K562 (cell line): Measurements from ENCODE around the gene PRKAG2. TPM values are rescaled to one million over a fixed set of nuclear protein-coding genes. Genes with fewer than 3 reads are reported as not detected.

Source experiments
- ATAC-seq: fragments of 200-7000 bp; cut with Tn5 transposase; 3 replicates; pipeline ENCODE4 v1.9.1; 2020; ENCODE audit warnings: moderate library complexity
- BruUV-seq: library from RNA; stranded (reverse); fragments of 400-500 nt; replicated peaks from 2 replicates; lab custom pipeline; 2021; lab: Mats Ljungman, UMichigan
- CTCF ChIA-PET: fragments of 300-600 bp; formaldehyde crosslinking; extraction: SDS; loops from one replicate; lab custom pipeline; 2021; ENCODE audit warnings: low intra/inter-chr PET ratio; lab: Yijun Ruan, JAX
- POLR2A ChIA-PET: fragments of 300-600, 350-650 bp; sonication (Branson Sonifier 250); formaldehyde crosslinking; extraction: SDS; loops from one replicate; lab custom pipeline; 2021; ENCODE audit warnings: antibody characterized with exemption, inconsistent platforms; lab: Yijun Ruan, JAX
- DNase-seq, 4 experiments: peaks; one replicate each; pipeline versions ENCODE4 v3.0.0 to v3.0.0-alpha.2; 2011 to 2018; ENCODE audit warnings: low spot score in 3 of 4, mixed read lengths in 3 of 4; ENCODE audit errors: extremely low read depth in 1 of 4
- FAIRE-seq: peaks from 2 replicates; lab custom pipeline; 2011; peaks lifted over from hg19 to GRCh38; lab: Jason Lieb, UNC
- H2AFZ ChIP-seq: 2 replicates; pipeline ENCODE4 v1.6.0; 2011; ENCODE audit warnings: low read depth, low read length, control low read depth, inconsistent platforms
- H3K27ac ChIP-seq: fragments of 200-600 bp; 3 replicates; pipeline ENCODE4 v1.8.0; 2011; ENCODE audit warnings: low read depth, mild to moderate bottlenecking, control low read depth, inconsistent platforms, low read length, moderate library complexity, mixed read lengths; ENCODE audit errors: extremely low read depth
- H3K27me3 ChIP-seq, 2 experiments: fragments of 300-600 bp in 1 of 2; 2 replicates in 1 of 2; 3 replicates in 1 of 2; pipeline versions ENCODE4 v1.6.0 to v1.8.0; 2011; ENCODE audit warnings: inconsistent platforms in 2 of 2, low read length in 2 of 2, mild to moderate bottlenecking in 1 of 2, mixed read lengths in 1 of 2, moderate library complexity in 1 of 2; ENCODE audit not compliant: control insufficient read depth in 2 of 2, insufficient read depth in 2 of 2
- H3K36me3 ChIP-seq: fragments of 300-600 bp; 3 replicates; pipeline ENCODE4 v1.8.0; 2011; ENCODE audit warnings: mild to moderate bottlenecking, low read length, inconsistent platforms; ENCODE audit not compliant: control insufficient read depth, insufficient read depth
- H3K4me1 ChIP-seq, 2 experiments: fragments of 200-600 bp in 1 of 2; replicated peaks in 1 of 2; 2 replicates in 1 of 2; 3 replicates in 1 of 2; pipeline versions ENCODE4 v1.5.1 to v1.8.0; 2011; ENCODE audit warnings: inconsistent platforms in 2 of 2, low read length in 2 of 2, mild to moderate bottlenecking in 1 of 2, mixed read lengths in 1 of 2, moderate library complexity in 1 of 2; ENCODE audit not compliant: control insufficient read depth in 2 of 2, insufficient read depth in 2 of 2
- H3K4me2 ChIP-seq: 2 replicates; pipeline ENCODE4 v1.6.1; 2011; ENCODE audit warnings: low read length, control low read depth, inconsistent platforms, mixed read lengths; ENCODE audit not compliant: insufficient read depth
- H3K4me3 ChIP-seq: fragments of 200-600 bp; sonication (generic), shearing (Covaris generic); 2 replicates; pipeline ENCODE4 v1.5.1; 2016; ENCODE audit warnings: control low read depth, inconsistent platforms
- H3K79me2 ChIP-seq: fragments of 200-600 bp; 3 replicates; pipeline ENCODE4 v1.8.0; 2011; ENCODE audit warnings: low read length, inconsistent platforms; ENCODE audit not compliant: control insufficient read depth, insufficient read depth
- H3K9ac ChIP-seq, 2 experiments: 2 replicates each; pipeline versions ENCODE4 v1.6.0 to v1.6.1; 2011; ENCODE audit warnings: low read depth in 2 of 2, low read length in 2 of 2, control low read depth in 1 of 2, inconsistent platforms in 1 of 2, mild to moderate bottlenecking in 1 of 2, mixed read lengths in 1 of 2; ENCODE audit not compliant: insufficient read depth in 1 of 2
- H3K9me1 ChIP-seq: one replicate; pipeline ENCODE4 v1.6.0; 2011; ENCODE audit warnings: inconsistent platforms, mild to moderate bottlenecking, low read length, moderate library complexity; ENCODE audit not compliant: control insufficient read depth, insufficient read depth
- H3K9me3 ChIP-seq: replicated peaks from 2 replicates; pipeline ENCODE4 v1.5.1; 2011; ENCODE audit warnings: low read depth, low read length, inconsistent platforms; ENCODE audit not compliant: control insufficient read depth, insufficient read depth
- H4K20me1 ChIP-seq: replicated peaks from 2 replicates; pipeline ENCODE4 v1.6.1; 2011; ENCODE audit warnings: low read length, inconsistent platforms, mixed read lengths; ENCODE audit not compliant: control insufficient read depth, insufficient read depth
- DMBX1 ChIP-seq: fragments of 250-450 bp; sonication (Bioruptor Pico); IDR thresholded peaks from 2 replicates; pipeline ENCODE4 v1.8.0; 2022; ENCODE audit warnings: inconsistent platforms, mild to moderate bottlenecking, moderate library complexity, borderline replicate concordance
- LEF1 ChIP-seq: fragments of 450-650 bp; IDR thresholded peaks from 2 replicates; pipeline ENCODE4 v1.6.1; 2016; ENCODE audit warnings: mild to moderate bottlenecking
- MCM7 ChIP-seq, 2 experiments: fragments of 450-650 bp; IDR thresholded peaks; 2 replicates each; pipeline ENCODE4 v1.6.1; 2016 to 2018
- NELFE ChIP-seq: IDR thresholded peaks from 2 replicates; pipeline ENCODE4 v1.6.1; 2011; ENCODE audit warnings: mild to moderate bottlenecking; ENCODE audit not compliant: insufficient read depth, insufficient read length
- RBM22 ChIP-seq: fragments of 200-400 bp; formaldehyde crosslinking; IDR thresholded peaks from 2 replicates; pipeline ENCODE4 v1.6.1; 2018; ENCODE audit warnings: low read length, low read depth; ENCODE audit not compliant: poor library complexity, severe bottlenecking
- SRF ChIP-seq, 2 experiments: fragments of 250-450, 450-650 bp in 1 of 2; sonication (Bioruptor Pico) in 1 of 2; sonication (generic) in 1 of 2; formaldehyde crosslinking; IDR thresholded peaks; 2 replicates each; pipeline versions ENCODE4 v1.5.0 to v1.5.1; 2020 to 2022; ENCODE audit warnings: mild to moderate bottlenecking in 1 of 2, missing genetic modification reagents in 1 of 2
- TSC22D4 ChIP-seq: fragments of 450-650 bp; IDR thresholded peaks from 2 replicates; pipeline ENCODE4 v1.6.1; 2016; ENCODE audit warnings: missing genetic modification characterization, missing biosample characterization, control low read depth
- ZKSCAN8 ChIP-seq: fragments of 200-800 bp; sonication (Bioruptor generic); IDR thresholded peaks from 2 replicates; pipeline ENCODE4 v1.6.1; 2016; ENCODE audit warnings: missing genetic modification characterization, missing compliant biosample characterization
- WGBS: fragments of 100-300 bp; shearing (Covaris generic); methylation state at CpG from one replicate; pipeline ENCODE4 v1.1.6; 2016; ENCODE audit warnings: low coverage, mixed read lengths; ENCODE audit not compliant: insufficient coverage; ENCODE audit errors: missing lambda C conversion rate; 5-methylcytosine and 5-hydroxymethylcytosine counted together
- in situ Hi-C: fragments of 300-500 bp; cut with MboI; formaldehyde crosslinking; loops from 4 replicates; pipeline ENCODE4 v1.15.0; 2018; ENCODE audit warnings: inconsistent platforms, mixed read lengths
- intact Hi-C: fragments of 100-400 bp; cut with micrococcal nuclease; formaldehyde crosslinking; loops from 2 replicates; pipeline ENCODE4 v1.14.2; 2022
- polyA plus RNA-seq, 8 experiments: library from polyadenylated mRNA; depleted of rRNA in 4 of 8; stranded (reverse) in 5 of 8; unstranded in 3 of 8; fragments of >200 nt; fragmentation: Nextera tagmentation in 2 of 8; fragmentation: Illumina TruSeq in 1 of 8; extraction: Ambion mirVana in 2 of 8; extraction: Trizol in 1 of 8; gene quantifications; 2 replicates each; pipeline versions ENCODE4 v1.2.1 to v1.2.3, GENCODE V29; 2011 to 2014; ENCODE audit warnings: inconsistent platforms in 1 of 8, missing spikeins in 1 of 8
- total RNA-seq, 7 experiments: library from RNA; depleted of rRNA in 6 of 7; stranded (reverse); fragments of >200 nt in 6 of 7; fragmentation: Illumina TruSeq in 2 of 7; extraction: Trizol in 2 of 7; gene quantifications; 2 replicates each; pipeline versions ENCODE4 v1.2.1 to v1.2.3, GENCODE V29; 2011 to 2021; ENCODE audit warnings: low replicate concordance in 1 of 7
- TF ChIP-seq, protein P1 (sequence below): fragments of 450-650 bp; formaldehyde crosslinking; IDR thresholded peaks from 2 replicates; pipeline ENCODE4 v1.4.0; 2020; ENCODE audit warnings: mild to moderate bottlenecking, moderate library complexity

PRKAG2 gene
- total and polyA plus RNA-seq, 9 of the 15 experiments (the other 6 are each of a cell fraction or from before 2014, with no cell fraction given) = 0.99 to 5.6 (median 3.3) TPM

DNA sequence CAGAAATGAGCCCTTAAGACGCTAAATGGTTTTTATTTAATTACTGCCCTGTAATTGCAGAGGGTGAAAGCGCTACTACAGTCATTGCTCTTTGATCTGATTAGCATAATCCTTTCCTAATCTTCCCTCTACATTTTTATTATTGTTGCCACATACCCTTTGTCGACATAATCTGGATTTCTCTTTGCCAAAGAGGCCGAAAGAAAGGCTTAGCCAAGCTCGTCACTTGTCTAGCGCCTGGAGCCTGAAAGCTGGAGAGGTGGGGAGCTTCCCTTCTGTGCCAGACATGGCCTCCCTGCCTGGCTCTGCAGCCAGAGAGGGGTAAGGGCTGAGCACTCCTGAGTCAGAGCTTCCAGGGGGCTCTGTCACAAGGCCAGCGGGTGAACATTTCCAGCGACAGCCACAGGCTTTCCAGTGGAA is 145.9 kb downstream of the PRKAG2 start:
- TF ChIP-seq, protein P1, sequence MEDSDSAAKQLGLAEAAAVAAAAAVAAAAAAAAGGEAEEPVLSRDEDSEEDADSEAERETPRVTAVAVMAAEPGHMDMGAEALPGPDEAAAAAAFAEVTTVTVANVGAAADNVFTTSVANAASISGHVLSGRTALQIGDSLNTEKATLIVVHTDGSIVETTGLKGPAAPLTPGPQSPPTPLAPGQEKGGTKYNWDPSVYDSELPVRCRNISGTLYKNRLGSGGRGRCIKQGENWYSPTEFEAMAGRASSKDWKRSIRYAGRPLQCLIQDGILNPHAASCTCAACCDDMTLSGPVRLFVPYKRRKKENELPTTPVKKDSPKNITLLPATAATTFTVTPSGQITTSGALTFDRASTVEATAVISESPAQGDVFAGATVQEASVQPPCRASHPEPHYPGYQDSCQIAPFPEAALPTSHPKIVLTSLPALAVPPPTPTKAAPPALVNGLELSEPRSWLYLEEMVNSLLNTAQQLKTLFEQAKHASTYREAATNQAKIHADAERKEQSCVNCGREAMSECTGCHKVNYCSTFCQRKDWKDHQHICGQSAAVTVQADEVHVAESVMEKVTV (CRISPR knock-in tag) = no peak
- TF ChIP-seq MCM7 (IDR thresholded peaks at IDR 0.05) (no peak), SRF (CRISPR knock-in tag; IDR thresholded peaks at IDR 0.05) (no peak), RBM22 (no peak), DMBX1 (CRISPR knock-in tag) (no peak), ZKSCAN8 (no peak), TSC22D4 (tag) (no peak), NELFE (no peak), LEF1 (no peak)
- H3K27me3 ChIP-seq = peaks cover 54 to 93% of the 10 kb centered on the region in 2 experiments
- in situ Hi-C loops (no loop called here), intact Hi-C loops (no loop called here)
- H3K9me3 ChIP-seq = no peaks in the 10 kb centered on the region
- no peak overlapping the region; a peak in 1 of 4 replicates for H3K9ac ChIP-seq
- DNase-seq = no peak
- ChIA-PET POLR2A (interaction anchor here (0.6 kb wide), 2 partner anchors 303 to 488 kb away, joined by 3 read pairs; no protein-coding TSS in a partner anchor), CTCF (no interaction called here)
- no peaks in the 10 kb centered on the region for H3K79me2 ChIP-seq
- H3K4me3 ChIP-seq = no peak overlapping the region
- WGBS = under 1% methylated on average over 8 of the region's 8 CpGs
- H3K4me1 ChIP-seq = peaks cover 0 to 16% of the 10 kb centered on the region in 2 experiments; a peak in 2 of 5 replicates
- H2AFZ ChIP-seq = no peak overlapping the region
- no peak overlapping the region for H3K4me2 ChIP-seq
- BruUV-seq = no TSS peak
- no peak for ATAC-seq
- no peaks in the 10 kb centered on the region for H3K9me1 ChIP-seq
- no peaks in the 10 kb centered on the region; the same call in none of the 2 replicates for H4K20me1 ChIP-seq
- no peaks in the 10 kb centered on the region for H3K36me3 ChIP-seq
- H3K27ac ChIP-seq = no peak overlapping the region
- no peak for FAIRE-seq
